Gastrocnemius medialis (tissue), 4 donors: Measurements from ENCODE around the gene HSPA1L. TPM values are rescaled to one million over a fixed set of nuclear protein-coding genes. Genes with fewer than 3 reads are reported as not detected.

Experiments
- ATAC-seq, 2 donors: fragments of 150-250 bp; one replicate each; pipeline ENCODE4 v1.9.1; 2016
- DNase-seq, 2 donors: peaks; one replicate each; pipeline ENCODE4 v3.0.0-alpha.2; 2019
- H3K27ac ChIP-seq, 4 donors: fragments of 200-600 bp; sonication (generic); 1 replicate in 1 of 4; 2 replicates in 3 of 4; pipeline ENCODE4 v1.5.1; 2016 to 2018; ENCODE audit warnings: mild to moderate bottlenecking in 2 of 4, moderate library complexity in 1 of 4
- H3K27me3 ChIP-seq, 3 donors: fragments of 200-600 bp; sonication (generic) in 2 of 3; 1 replicate in 1 of 3; 2 replicates in 2 of 3; pipeline versions ENCODE4 v1.5.1 to v1.6.0; 2016 to 2019; ENCODE audit warnings: mild to moderate bottlenecking in 1 of 3, moderate library complexity in 1 of 3
- H3K36me3 ChIP-seq, 2 donors: fragments of 200-600 bp; sonication (generic) in 1 of 2; one replicate each; pipeline ENCODE4 v1.5.1; 2017 to 2018
- H3K4me1 ChIP-seq, 2 donors: fragments of 200-600 bp; sonication (generic) in 1 of 2; one replicate each; pipeline ENCODE4 v1.5.1; 2016 to 2017; ENCODE audit warnings: mild to moderate bottlenecking in 2 of 2
- H3K4me3 ChIP-seq, 4 donors: fragments of 200-600 bp; sonication (generic) in 3 of 4; 1 replicate in 1 of 4; 2 replicates in 3 of 4; pipeline ENCODE4 v1.5.1; 2016 to 2019; ENCODE audit warnings: mild to moderate bottlenecking in 2 of 4
- H3K9me3 ChIP-seq, 3 donors: fragments of 200-600 bp; sonication (generic) in 2 of 3; 1 replicate in 1 of 3; 2 replicates in 2 of 3; pipeline ENCODE4 v1.5.1; 2016 to 2019
- CTCF ChIP-seq, 5 experiments: fragments of 450-650 bp in 3 of 5; fragments of 200-600 bp in 2 of 5; sonication (generic) in 2 of 5; IDR thresholded peaks in 4 of 5; conservative IDR thresholded peaks in 1 of 5; 1 replicate in 4 of 5; 2 replicates in 1 of 5; pipeline ENCODE4 v1.5.1; 2016 to 2019; ENCODE audit warnings: antibody characterized with exemption in 5 of 5, mild to moderate bottlenecking in 3 of 5, moderate library complexity in 3 of 5
- POLR2A ChIP-seq, 2 donors: fragments of 450-650 bp; IDR thresholded peaks; one replicate each; pipeline ENCODE4 v1.6.1; 2017; ENCODE audit warnings: antibody characterized with exemption in 2 of 2, mild to moderate bottlenecking in 2 of 2, moderate library complexity in 2 of 2
- in situ Hi-C, 4 donors: fragments of 200-750 bp; cut with MboI; loops; one replicate each; pipeline versions ENCODE4 v1.15.0 to v1.8.0; 2017; ENCODE audit warnings: low sequenced_read_pairs in 4 of 4
- intact Hi-C: fragments of 100-400 bp; cut with DNase I; formaldehyde crosslinking; loops from one replicate; pipeline ENCODE4 v1.15.1; 2023; ENCODE audit warnings: low total_unique reads
- total RNA-seq, 4 donors: library from RNA; depleted of rRNA; stranded (reverse); fragments of >200 nt; gene quantifications; one replicate each; pipeline versions ENCODE4 v1.1.0 to v1.2.3, GENCODE V29; 2016

Gene HSPA1L
- total RNA-seq, 4 donors from 2014 or later, result 1.1 to 7.1 (median 3.5) TPM

GRCh38 chr6:31760790-31761189 is 54.3 kb downstream of the HSPA1L start:
- in situ Hi-C loops, result no loop called here

More at GRCh38 chr6:31760790-31761189, 54.3 kb downstream of the HSPA1L start:
- intact Hi-C loops, result no loop called here
- H3K36me3 ChIP-seq, result no peaks in the 10 kb centered on the region
- no peaks in the 10 kb centered on the region for H3K9me3 ChIP-seq
- no peak overlapping the region for H3K4me3 ChIP-seq
- DNase-seq, result no peak
- H3K4me1 ChIP-seq, result no peaks in the 10 kb centered on the region
- no peak for ATAC-seq
- TF ChIP-seq CTCF (IDR thresholded peaks at IDR 0.05 in 4 of 5, conservative IDR thresholded peaks at IDR 0.05 in 1 of 5) (no peak), POLR2A (IDR thresholded peaks at IDR 0.05) (no peak)
- no peak overlapping the region for H3K27ac ChIP-seq
- no peaks in the 10 kb centered on the region for H3K27me3 ChIP-seq

Other genes starting within 250 kb of the HSPA1L start
- gene LTA, start 243.0 kb downstream of the HSPA1L start, total RNA-seq, result not detected
- gene TNF, start 239.7 kb downstream of the HSPA1L start, total RNA-seq, result under 1 TPM in 2 of 4 donors, not detected in 2; 0.23 to 0.87 TPM
- not detected for gene LTB, start 232.9 kb downstream of the HSPA1L start, total RNA-seq
- gene LST1, start 229.0 kb downstream of the HSPA1L start, total RNA-seq, result 10 to 100 TPM in 1 of 4 donors, 1 to 10 TPM in 2, not detected in 1; 1.6 to 22.3 (median 4.1) TPM
- gene NCR3, start 222.3 kb downstream of the HSPA1L start, total RNA-seq, result not detected
- 10 to 100 TPM in 1 of 4 donors, 1 to 10 TPM in 3; 4.3 to 11.0 (median 4.8) TPM for gene AIF1, start 200.0 kb downstream of the HSPA1L start, total RNA-seq
- 10 to 100 TPM; 38.9 to 67.7 (median 52.0) TPM for gene PRRC2A, start 194.6 kb downstream of the HSPA1L start, total RNA-seq
- gene BAG6, start 162.6 kb downstream of the HSPA1L start, total RNA-seq, result 100 to 1,000 TPM; 305 to 509 (median 459) TPM
- 1 to 10 TPM; 1.8 to 7.9 (median 2.4) TPM for gene APOM, start 159.4 kb downstream of the HSPA1L start, total RNA-seq
- 10 to 100 TPM; 22.2 to 34.9 (median 26.8) TPM for gene C6orf47, start 154.5 kb downstream of the HSPA1L start, total RNA-seq
- 10 to 100 TPM; 17.3 to 29.8 (median 24.5) TPM for gene GPANK1, start 150.3 kb downstream of the HSPA1L start, total RNA-seq
- gene CSNK2B, start 149.2 kb downstream of the HSPA1L start, total RNA-seq, result 100 to 1,000 TPM; 185 to 251 (median 226) TPM
- gene LY6G5B, start 145.3 kb downstream of the HSPA1L start, total RNA-seq, result 1 to 10 TPM in 1 of 4 donors, under 1 TPM in 2, not detected in 1; 0.19 to 2.7 (median 0.60) TPM
- gene LY6G5C, start 134.2 kb downstream of the HSPA1L start, total RNA-seq, result 1 to 10 TPM in 2 of 4 donors, not detected in 2; 1.3 to 3.2 TPM
- 10 to 100 TPM; 39.2 to 82.9 (median 57.5) TPM for gene ABHD16A, start 112.0 kb downstream of the HSPA1L start, total RNA-seq
- gene LY6G6F, start 108.4 kb downstream of the HSPA1L start, total RNA-seq, result not detected
- gene LY6G6D, start 99.9 kb downstream of the HSPA1L start, total RNA-seq, result not detected
- gene LY6G6C, start 93.5 kb downstream of the HSPA1L start, total RNA-seq, result not detected
- gene MPIG6B, start 91.9 kb downstream of the HSPA1L start, total RNA-seq, result not detected
- 10 to 100 TPM; 10.6 to 24.2 (median 15.4) TPM for gene DDAH2, start 86.0 kb downstream of the HSPA1L start, total RNA-seq
- 10 to 100 TPM; 20.9 to 41.3 (median 26.3) TPM for gene CLIC1, start 78.8 kb downstream of the HSPA1L start, total RNA-seq
- gene MSH5, start 75.3 kb downstream of the HSPA1L start, total RNA-seq, result 1 to 10 TPM in 3 of 4 donors, under 1 TPM in 1; 0.35 to 7.8 (median 1.6) TPM
- not detected for gene SAPCD1, start 52.6 kb downstream of the HSPA1L start, total RNA-seq
- 1 to 10 TPM; 2.0 to 7.8 (median 4.7) TPM for gene VWA7, start 38.0 kb downstream of the HSPA1L start, total RNA-seq
- 100 to 1,000 TPM in 1 of 4 donors, 10 to 100 TPM in 3; 39.2 to 102 (median 67.4) TPM for gene VARS1, start 19.5 kb downstream of the HSPA1L start, total RNA-seq
- 10 to 100 TPM; 25.1 to 43.7 (median 32.9) TPM for gene LSM2, start 8.3 kb downstream of the HSPA1L start, total RNA-seq
- gene HSPA1A, start 260 bp upstream of the HSPA1L start, total RNA-seq, result 100 to 1,000 TPM in 2 of 4 donors, 10 to 100 TPM in 2; 85.8 to 205 (median 111) TPM
- 100 to 1,000 TPM in 2 of 4 donors, 10 to 100 TPM in 2; 71.5 to 178 (median 112) TPM for gene HSPA1B, start 12.5 kb upstream of the HSPA1L start, total RNA-seq
- gene NEU1, start 47.5 kb upstream of the HSPA1L start, total RNA-seq, result 10 to 100 TPM; 20.8 to 42.7 (median 38.1) TPM
- 1 to 10 TPM in 1 of 4 donors, not detected in 3; 1.6 TPM for gene SLC44A4, start 63.7 kb upstream of the HSPA1L start, total RNA-seq
- 10 to 100 TPM in 3 of 4 donors, 1 to 10 TPM in 1; 8.4 to 17.5 (median 13.0) TPM for gene EHMT2, start 82.4 kb upstream of the HSPA1L start, total RNA-seq
- under 1 TPM in 1 of 4 donors, not detected in 3; 0.26 TPM for gene ZBTB12, start 86.8 kb upstream of the HSPA1L start, total RNA-seq
- 1 to 10 TPM; 2.7 to 4.9 (median 3.6) TPM for gene C2, start 112.4 kb upstream of the HSPA1L start, total RNA-seq
- gene CFB, start 130.8 kb upstream of the HSPA1L start, total RNA-seq, result 10 to 100 TPM in 1 of 4 donors, 1 to 10 TPM in 3; 1.0 to 13.8 (median 6.1) TPM
- gene NELFE, start 143.7 kb upstream of the HSPA1L start, total RNA-seq, result 10 to 100 TPM; 58.1 to 88.6 (median 78.7) TPM
- gene SKIC2, start 143.9 kb upstream of the HSPA1L start, total RNA-seq, result 10 to 100 TPM; 21.2 to 51.9 (median 22.7) TPM
- 10 to 100 TPM in 1 of 4 donors, 1 to 10 TPM in 3; 5.8 to 11.5 (median 8.5) TPM for gene DXO, start 156.9 kb upstream of the HSPA1L start, total RNA-seq
- 1 to 10 TPM; 4.3 to 7.8 (median 6.2) TPM for gene C4A, start 166.8 kb upstream of the HSPA1L start, total RNA-seq
- 1 to 10 TPM; 2.6 to 8.6 (median 6.9) TPM for gene C4B, start 199.5 kb upstream of the HSPA1L start, total RNA-seq
- gene CYP21A2, start 223.1 kb upstream of the HSPA1L start, total RNA-seq, result under 1 TPM in 2 of 4 donors, not detected in 2; 0.16 to 0.41 TPM